Activated T-helper 1 cell treated with anti-CD3 and anti-CD28 coated beads, Interleukin-12 subunit alpha, Interleukin-12 subunit beta, Interleukin-2, Interleukin-4 antibody, amounts not matched to agents 30 ng/mL and 10 ng/mL and 1 ng/mL, durations not matched to agents 14 hours and 24 hours and 36 hours (primary cell): ENCODE measurements around the gene CCND3. TPM values are rescaled to one million over a fixed set of nuclear protein-coding genes. Genes with fewer than 3 reads are reported as not detected.

Experiments
- DNase-seq: peaks from one replicate; pipeline ENCODE4 v3.0.0; 2021; ENCODE audit warnings: low spot score
- H3K27ac Mint-ChIP-seq: one replicate; pipeline ENCODE4 v1.8.0; 2021; ENCODE audit warnings: mild to moderate bottlenecking, mixed read lengths
- H3K27me3 Mint-ChIP-seq: one replicate; pipeline ENCODE4 v1.8.0; 2022; ENCODE audit warnings: mild to moderate bottlenecking, moderate library complexity, mixed read lengths; ENCODE audit not compliant: insufficient read depth
- H3K36me3 Mint-ChIP-seq: one replicate; pipeline ENCODE4 v1.8.0; 2021; ENCODE audit warnings: low read depth, mixed read lengths
- H3K4me1 Mint-ChIP-seq: one replicate; pipeline ENCODE4 v1.8.0; 2021; ENCODE audit warnings: low read depth, mixed read lengths
- H3K4me3 Mint-ChIP-seq: one replicate; pipeline ENCODE4 v1.8.0; 2021; ENCODE audit warnings: mild to moderate bottlenecking, moderate library complexity, mixed read lengths
- H3K9me3 Mint-ChIP-seq: one replicate; pipeline ENCODE4 v1.8.0; 2021; ENCODE audit warnings: mixed read lengths
- intact Hi-C: fragments of 100-400 bp; cut with micrococcal nuclease; formaldehyde crosslinking; loops from one replicate; pipeline ENCODE4 v1.15.1; 2024
- total RNA-seq: library from RNA; stranded (reverse); gene quantifications from 2 replicates; pipeline ENCODE4 v1.2.3, GENCODE V29; 2022

Gene CCND3
- 351 and 356 TPM in 2 replicates for total RNA-seq

- Mint-ChIP-seq H3K27ac (peak within 1 kb of the TSS; percentile 94), H3K4me3 (peak within 1 kb of the TSS; percentile 99), H3K4me1 (peaks cover 43% of the 10 kb centered on the region), H3K36me3 (peaks cover 31% of the 10 kb centered on the region), H3K9me3 (no peaks in the 10 kb centered on the region), H3K27me3 (no peaks in the 10 kb centered on the region)
- intact Hi-C loops: loop anchor here (1.0 to 5.0 kb wide), 8 partner anchors 17 to 869 kb away; partner anchors contain the start of genes BYSL, MED20, NFYA and OARD1
- DNase-seq: peak; percentile 89
Measured at GRCh38 chr6:41941280-41942066, at the start of gene CCND3. CCND3 (minus strand) TSS chr6:41941808; CDS start chr6:41941649, 159 bp downstream.

GRCh38 chr6:41986339-41986738, 44.7 kb upstream of the CCND3 start:
- intact Hi-C loops: no loop called here
- Mint-ChIP-seq H3K27ac (no peak overlapping the region), H3K27me3 (no peaks in the 10 kb centered on the region), H3K4me3 (no peak overlapping the region), H3K9me3 (no peaks in the 10 kb centered on the region), H3K36me3 (peaks cover 4% of the 10 kb centered on the region), H3K4me1 (no peaks in the 10 kb centered on the region)
- no peak for DNase-seq

DNA sequence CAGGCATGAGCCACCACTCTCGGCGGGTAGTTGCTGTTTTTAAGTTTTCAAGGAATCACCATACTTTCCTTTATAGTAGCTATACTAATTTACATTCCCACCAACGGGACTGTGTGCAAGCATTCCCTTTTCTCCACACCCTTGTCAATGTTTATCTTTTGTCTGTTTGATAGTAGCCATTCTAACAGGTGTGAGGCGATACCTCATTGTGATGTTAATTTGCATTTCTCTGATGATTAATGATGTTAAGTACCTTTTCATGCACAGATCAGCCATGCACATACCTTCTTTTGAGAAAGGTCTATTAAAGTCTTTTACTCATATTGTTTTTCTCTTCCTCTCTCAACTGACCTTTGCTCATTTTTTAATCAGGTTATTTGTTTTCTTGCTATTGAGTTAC, 43.0 kb upstream of the CCND3 start:
- Mint-ChIP-seq H3K4me1 (peaks cover 11% of the 10 kb centered on the region), H3K27me3 (no peaks in the 10 kb centered on the region), H3K4me3 (no peak overlapping the region), H3K36me3 (peaks cover 9% of the 10 kb centered on the region), H3K9me3 (peaks cover 4% of the 10 kb centered on the region), H3K27ac (no peak overlapping the region)
- no peak for DNase-seq
- intact Hi-C loops: no loop called here

DNA sequence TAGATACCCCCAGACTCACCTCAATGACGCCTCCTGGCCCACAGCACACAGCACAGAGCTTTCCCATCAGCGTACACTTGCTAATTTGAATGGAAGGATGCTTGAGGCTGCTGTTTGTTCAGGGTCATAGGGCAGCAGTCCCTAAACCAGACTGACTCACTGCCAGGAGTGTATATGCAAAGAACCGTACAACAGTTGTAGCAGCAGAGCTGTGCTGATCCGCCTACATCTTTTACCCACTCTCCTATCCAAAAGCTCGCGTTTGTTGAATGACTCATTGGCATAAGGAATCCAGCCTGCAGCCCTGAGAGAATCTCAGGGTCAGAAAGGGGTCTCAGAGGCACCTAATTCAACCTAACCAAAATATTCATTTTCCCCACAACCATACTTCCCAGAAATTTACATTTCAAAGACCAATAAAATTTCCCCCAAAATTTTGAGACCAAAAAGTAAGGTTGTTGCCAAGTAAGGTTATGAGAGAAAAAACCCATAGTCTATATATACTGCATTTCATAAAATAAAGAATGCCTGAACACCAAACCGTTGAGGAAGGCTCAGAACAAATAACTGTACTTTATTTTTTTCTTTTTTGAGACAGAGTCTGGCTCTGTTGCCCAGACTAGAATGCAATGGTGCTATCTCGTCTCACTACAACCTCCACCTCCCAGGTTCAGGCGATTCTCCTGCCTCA, 35.3 kb upstream of the CCND3 start:
- Mint-ChIP-seq H3K27me3 (no peaks in the 10 kb centered on the region), H3K9me3 (peaks cover 4% of the 10 kb centered on the region), H3K4me1 (peaks cover 39% of the 10 kb centered on the region), H3K36me3 (peaks cover 5% of the 10 kb centered on the region), H3K4me3 (no peak overlapping the region), H3K27ac (peak overlapping the region; percentile 84)
- intact Hi-C loops: loop anchor here (1.0 to 2.0 kb wide), 4 partner anchors 19 to 62 kb away; no protein-coding TSS in a partner anchor
- DNase-seq: no peak

DNA sequence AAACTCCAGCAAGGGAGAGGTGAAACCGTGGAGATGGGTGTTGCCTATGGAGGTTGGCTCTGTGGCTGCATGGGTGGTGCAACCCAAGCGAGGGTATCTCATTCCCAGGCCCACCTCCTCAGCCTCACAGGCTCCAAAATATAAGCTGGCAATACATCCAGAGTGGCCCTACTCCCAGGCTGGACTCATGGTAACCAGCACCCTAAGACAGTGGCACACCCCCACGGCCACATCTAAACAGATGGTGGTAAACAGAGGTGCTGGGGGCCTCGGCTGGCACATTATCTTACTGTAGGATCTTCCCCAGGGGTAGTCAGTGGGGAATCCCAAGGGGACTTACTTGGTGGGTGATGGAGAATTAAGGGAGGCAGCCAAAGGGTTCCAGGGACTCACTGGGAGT, 33.7 kb upstream of the CCND3 start:
- Mint-ChIP-seq H3K4me1 (peaks cover 44% of the 10 kb centered on the region), H3K9me3 (no peaks in the 10 kb centered on the region), H3K27ac (peak overlapping the region; percentile 44), H3K27me3 (no peaks in the 10 kb centered on the region), H3K36me3 (peaks cover 4% of the 10 kb centered on the region), H3K4me3 (no peak overlapping the region)
- intact Hi-C loops: no loop called here
- DNase-seq: no peak

GRCh38 chr6:41974281-41974825, 32.7 kb upstream of the CCND3 start:
- H3K36me3 Mint-ChIP-seq: peaks cover 4% of the 10 kb centered on the region
- no peak for DNase-seq
- intact Hi-C loops: no loop called here
- H3K4me1 Mint-ChIP-seq: peaks cover 41% of the 10 kb centered on the region
- no peak overlapping the region for H3K4me3 Mint-ChIP-seq
- no peaks in the 10 kb centered on the region for H3K9me3 Mint-ChIP-seq
- H3K27me3 Mint-ChIP-seq: no peaks in the 10 kb centered on the region
- H3K27ac Mint-ChIP-seq: no peak overlapping the region

DNA sequence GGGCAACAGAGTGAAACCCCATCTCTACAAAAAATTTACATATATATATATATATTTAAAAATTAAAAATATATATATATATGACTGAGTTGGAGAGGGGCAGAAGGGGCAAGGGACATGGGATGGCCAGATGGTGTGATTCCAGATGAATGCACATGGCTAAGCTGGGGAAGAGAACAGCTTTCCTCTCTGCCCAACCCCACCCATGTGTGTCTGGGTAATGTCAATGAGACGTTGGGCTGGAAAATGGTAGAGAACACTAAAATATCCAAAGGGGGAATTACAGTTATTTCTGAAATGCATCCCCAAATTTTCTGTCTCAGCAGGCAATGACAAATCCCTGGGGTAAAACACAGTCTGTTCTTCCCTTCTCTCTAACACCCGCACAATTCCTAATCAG, 31.2 kb upstream of the CCND3 start:
- peaks cover 42% of the 10 kb centered on the region for H3K4me1 Mint-ChIP-seq

GRCh38 chr6:41970436-41970846, 28.8 kb upstream of the CCND3 start:
- intact Hi-C loops: loop anchor here (1.0 kb wide), 1 partner anchor 12 kb away; no protein-coding TSS in a partner anchor
- H3K4me3 Mint-ChIP-seq: peak overlapping the region; percentile 15
- H3K9me3 Mint-ChIP-seq: no peaks in the 10 kb centered on the region
- peaks cover 4% of the 10 kb centered on the region for H3K36me3 Mint-ChIP-seq
- H3K27ac Mint-ChIP-seq: peak overlapping the region; percentile 93
- H3K27me3 Mint-ChIP-seq: no peaks in the 10 kb centered on the region
- peaks cover 36% of the 10 kb centered on the region for H3K4me1 Mint-ChIP-seq
- DNase-seq: no peak

More for the DNA sequence above, 31.2 kb upstream of the CCND3 start:
- intact Hi-C loops: no loop called here
- Mint-ChIP-seq H3K9me3 (no peaks in the 10 kb centered on the region), H3K27me3 (no peaks in the 10 kb centered on the region), H3K4me3 (no peak overlapping the region), H3K36me3 (peaks cover 4% of the 10 kb centered on the region), H3K27ac (no peak overlapping the region)
- no peak for DNase-seq

DNA sequence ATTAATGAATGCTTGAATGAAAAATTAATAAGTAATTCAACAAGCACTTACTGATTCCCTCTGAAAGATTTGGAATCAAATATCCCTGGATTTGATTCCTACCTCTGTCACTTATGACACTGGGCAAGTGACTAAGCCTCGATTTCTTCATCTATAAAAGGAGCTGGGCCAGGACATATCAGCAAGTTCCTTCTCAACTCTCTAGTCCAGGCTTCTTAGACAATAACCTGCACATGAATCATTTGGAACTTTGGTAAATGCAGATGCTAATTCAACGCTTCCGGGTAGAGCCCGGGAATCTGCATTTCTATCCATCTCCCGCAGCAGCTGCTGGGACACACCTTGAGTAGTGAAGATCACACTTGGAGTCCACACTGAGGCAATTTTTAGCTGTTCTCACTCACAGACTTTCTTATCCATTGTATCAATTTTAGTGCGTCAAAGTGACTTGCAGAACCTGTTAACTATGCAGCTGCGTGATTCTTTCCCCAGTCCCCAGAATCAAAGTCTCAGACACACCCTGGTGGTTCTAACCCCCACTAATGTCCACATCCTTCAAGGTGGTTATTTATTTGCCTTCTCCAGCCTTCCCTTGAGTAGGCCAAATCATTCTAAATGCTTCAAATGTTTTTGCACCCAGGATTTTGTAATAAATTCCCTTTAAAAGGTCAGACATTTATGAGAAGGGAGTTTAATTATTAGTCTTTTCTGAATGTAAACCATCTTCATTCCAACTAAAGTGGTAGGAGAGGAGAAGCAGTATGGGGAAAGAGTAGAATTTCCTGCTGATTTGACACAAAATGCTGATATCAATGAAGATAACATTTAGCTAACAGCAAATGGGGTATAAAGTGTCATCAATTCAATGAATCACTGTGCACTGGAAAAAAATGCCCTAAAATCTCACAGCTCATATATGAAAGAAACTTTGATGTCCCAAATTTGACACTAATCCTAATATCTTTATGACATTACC, 26.0 kb upstream of the CCND3 start:
- Mint-ChIP-seq H3K36me3 (peaks cover 9% of the 10 kb centered on the region), H3K27me3 (no peaks in the 10 kb centered on the region), H3K27ac (peak overlapping the region; percentile 19), H3K4me1 (peaks cover 52% of the 10 kb centered on the region), H3K4me3 (no peak overlapping the region), H3K9me3 (no peaks in the 10 kb centered on the region)
- intact Hi-C loops: no loop called here
- no peak for DNase-seq

DNA sequence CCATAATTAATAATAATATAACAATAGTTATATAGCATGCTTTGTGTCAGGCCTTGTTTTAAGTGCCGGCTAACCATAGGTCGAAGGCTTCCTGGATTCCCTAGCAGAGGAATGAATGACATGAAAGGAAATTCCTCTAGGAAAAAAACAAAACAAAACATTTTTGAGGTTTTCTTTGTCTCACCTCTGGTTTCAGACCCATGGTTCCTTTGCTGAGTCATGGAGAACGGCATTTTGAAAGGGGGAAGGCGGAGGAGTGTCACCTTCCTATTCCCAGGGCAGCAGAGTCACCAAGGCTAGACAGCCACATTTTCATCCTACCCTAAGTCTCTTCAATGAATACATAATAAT, 25.3 kb upstream of the CCND3 start:
- peaks cover 9% of the 10 kb centered on the region for H3K36me3 Mint-ChIP-seq
- H3K27ac Mint-ChIP-seq: no peak overlapping the region
- no peak overlapping the region for H3K4me3 Mint-ChIP-seq
- H3K4me1 Mint-ChIP-seq: peaks cover 52% of the 10 kb centered on the region
- DNase-seq: no peak
- no peaks in the 10 kb centered on the region for H3K9me3 Mint-ChIP-seq
- H3K27me3 Mint-ChIP-seq: no peaks in the 10 kb centered on the region
- intact Hi-C loops: no loop called here

DNA sequence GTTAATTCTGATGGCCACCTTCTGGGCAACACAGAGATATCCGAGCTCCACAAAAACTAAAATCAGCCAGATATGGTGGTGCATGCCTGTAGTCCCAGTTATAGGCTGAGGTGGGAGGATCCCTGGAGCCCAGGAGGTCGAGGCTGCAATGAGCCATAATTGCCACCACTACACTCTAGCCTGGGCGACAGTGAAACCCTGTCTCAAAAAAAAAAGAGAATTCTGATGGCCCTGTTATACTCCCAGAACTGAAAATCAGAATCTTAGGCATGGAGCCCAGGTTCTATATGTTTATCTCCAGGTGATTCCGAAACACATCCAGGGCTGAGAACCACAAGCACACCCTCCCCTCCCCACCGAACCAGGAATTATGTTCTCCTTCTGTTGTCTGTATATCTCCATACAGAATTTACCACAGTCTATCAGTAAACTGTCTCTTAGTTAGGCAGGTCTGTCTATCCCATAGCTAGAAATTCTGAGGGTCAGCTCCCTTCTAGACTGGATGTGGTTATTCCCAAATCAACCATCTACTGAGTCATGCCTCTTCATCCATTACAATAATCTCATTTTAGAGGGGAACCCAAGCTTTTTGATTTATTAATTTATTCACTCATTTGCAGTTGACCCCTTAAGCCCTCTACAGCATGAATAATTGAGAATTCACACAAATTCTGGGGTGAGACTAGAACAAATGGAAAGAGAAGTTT, 24.8 kb upstream of the CCND3 start:
- no peaks in the 10 kb centered on the region for H3K27me3 Mint-ChIP-seq
- H3K9me3 Mint-ChIP-seq: no peaks in the 10 kb centered on the region
- no peak for DNase-seq
- no peak overlapping the region for H3K27ac Mint-ChIP-seq
- no peak overlapping the region for H3K4me3 Mint-ChIP-seq
- peaks cover 14% of the 10 kb centered on the region for H3K36me3 Mint-ChIP-seq
- peaks cover 58% of the 10 kb centered on the region for H3K4me1 Mint-ChIP-seq
- intact Hi-C loops: no loop called here
